Heart left ventricle (tissue), 13 donors: ENCODE data around the gene ATXN1.

Experiments
- CTCF ChIP-seq, 12 donors: fragments of 200-600 bp; sonication (generic) in 4 of 12; IDR thresholded peaks; one replicate each; pipeline versions ENCODE4 v1.5.0 to v1.8.0; 2018 to 2022; ENCODE audit warnings: antibody characterized with exemption in 12 of 12, mild to moderate bottlenecking in 5 of 12
- POLR2A ChIP-seq, 2 donors: fragments of 450-650 bp; IDR thresholded peaks; one replicate each; pipeline ENCODE4 v1.6.1; 2017; ENCODE audit warnings: antibody characterized with exemption in 2 of 2, mild to moderate bottlenecking in 2 of 2, moderate library complexity in 2 of 2
- donor health status: ischemic (EF 13 %, LVEDD 7.1; RV severe dilation, severe dysfunction).
- donor health status: DM: no; HTN: yes; CAD: no.
- donor health status: DM: no; HTN: no; CAD: no.
- donor health status: ischemic (EF 25% LVEDD 6.9; RV normal size, moderate dysfunction).
- donor health status: ischemic (EF 25% LVEDD 5.7; RV mildly dilated, moderate dysfunction).
- donor health status: ischemic (EF 35%, LVEDD 5.7; RV mildly dilated, moderate dysfunction).
- donor health status: nonischemic (EF 11% LVEDD 7.7; RV severe dilation, severe dysfunction).
- donor health status: DM: yes; HTN: yes; CAD: no.
- donor health status: PGD.
- donor health status: ischemic (EF 29% LVEDD 5.4; RV normal size, mild dysfunction).
- donor health status: nonischemic (EF 23%, LVEDD 6.1; RV moderate dilation, normal function).

- TF ChIP-seq CTCF (IDR thresholded peaks at IDR 0.05) (no peak), POLR2A (IDR thresholded peaks at IDR 0.05) (no peak)
Measured at GRCh38 chr6:16493802-16494201, 267.5 kb downstream of the ATXN1 start.
